ENCODE measurements around the gene STK38L. TPM values are rescaled to one million over a fixed set of nuclear protein-coding genes. Genes with fewer than 3 reads are reported as not detected.

The STK38L gene
- total and polyA plus RNA-seq, 2 donors (not counting 1 experiment from before 2014, with no cell fraction given), result 16.5 to 19.9 TPM

DNA sequence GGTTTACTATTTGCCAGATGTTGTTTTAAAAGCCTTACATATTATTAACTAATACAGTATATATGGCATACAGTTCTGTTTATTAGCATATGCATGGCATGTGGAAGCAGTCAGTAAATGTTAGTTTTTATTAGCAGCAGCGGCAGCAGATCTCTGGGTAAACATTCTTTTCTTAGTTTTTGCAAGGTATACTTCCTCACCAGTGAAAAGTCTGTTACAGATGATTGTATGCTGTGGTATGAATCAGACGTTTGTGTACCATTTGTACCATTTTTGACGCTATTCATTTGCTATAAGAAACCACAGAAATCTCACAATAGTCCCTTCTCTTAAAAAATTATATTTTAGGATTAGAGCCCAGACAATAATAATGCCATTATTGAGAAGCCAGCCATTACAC lies 17.8 kb downstream of the STK38L start:
- Histone ChIP-seq H3K9me3 (ENCODE audit: control insufficient read depth, insufficient read depth, low read depth, low read length) (no peaks in the 10 kb centered on the region), H3K9ac (ENCODE audit: insufficient read depth, low read length) (no peak overlapping the region), H3K4me3 (replicated peaks in 1 of 4; ENCODE audit: control extremely low read depth in 1 of 4, insufficient read depth in 1 of 4, low read depth in 3 of 4, low read length in 4 of 4) (no peak overlapping the region), H3K79me2 (ENCODE audit: control insufficient read depth, insufficient read depth, low read length) (no peaks in the 10 kb centered on the region), H3K27me3 (ENCODE audit: control insufficient read depth, insufficient read depth, low read length) (no peaks in the 10 kb centered on the region), H4K20me1 (ENCODE audit: control insufficient read depth, extremely low read depth, insufficient read depth, low read length) (no peaks in the 10 kb centered on the region), H3K36me3 (ENCODE audit: control insufficient read depth, insufficient read depth, low read length) (no peaks in the 10 kb centered on the region), H3K4me2 (ENCODE audit: extremely low read depth, insufficient read depth, low read length) (no peak overlapping the region), H3K27ac (ENCODE audit: insufficient read depth, low read length) (no peak overlapping the region), H3K4me1 (ENCODE audit: control insufficient read depth, extremely low read depth, insufficient read depth, low read length) (peaks cover 3% of the 10 kb centered on the region), H2AFZ (ENCODE audit: low read length) (no peak overlapping the region)
- TF ChIP-seq EZH2 (IDR thresholded peaks at IDR 0.05; ENCODE audit: low read length, missing control alignments), result no peak
- TF ChIP-seq CTCF (conservative IDR thresholded peaks at IDR 0.05 in 1 of 2, IDR thresholded peaks at IDR 0.05 in 1 of 2; ENCODE audit: low read depth in 1 of 2, low read length in 2 of 2), result no peak
- DNase-seq (ENCODE audit: low read depth in 2 of 2), result peak; percentile 18 to 58

GRCh38 chr12:27270148-27270547 lies 26.1 kb downstream of the STK38L start:
- no peaks in the 10 kb centered on the region for H3K9me3 ChIP-seq (ENCODE audit: control insufficient read depth, insufficient read depth, low read depth, low read length)
- no peak overlapping the region for H3K4me2 ChIP-seq (ENCODE audit: extremely low read depth, insufficient read depth, low read length)
- no peaks in the 10 kb centered on the region for H3K27me3 ChIP-seq (ENCODE audit: control insufficient read depth, insufficient read depth, low read length)
- TF ChIP-seq EZH2 (IDR thresholded peaks at IDR 0.05; ENCODE audit: low read length, missing control alignments) (no peak), CTCF (conservative IDR thresholded peaks at IDR 0.05 in 1 of 2, IDR thresholded peaks at IDR 0.05 in 1 of 2; ENCODE audit: low read depth in 1 of 2, low read length in 2 of 2) (no peak)
- no peak overlapping the region for H3K4me3 ChIP-seq (replicated peaks in 1 of 4; ENCODE audit: control extremely low read depth in 1 of 4, insufficient read depth in 1 of 4, low read depth in 3 of 4, low read length in 4 of 4)
- H3K79me2 ChIP-seq (ENCODE audit: control insufficient read depth, insufficient read depth, low read length), result no peaks in the 10 kb centered on the region
- H2AFZ ChIP-seq (ENCODE audit: low read length), result no peak overlapping the region
- no peaks in the 10 kb centered on the region for H3K4me1 ChIP-seq (ENCODE audit: control insufficient read depth, extremely low read depth, insufficient read depth, low read length)
- H3K27ac ChIP-seq (ENCODE audit: insufficient read depth, low read length), result no peak overlapping the region
- no peaks in the 10 kb centered on the region for H3K36me3 ChIP-seq (ENCODE audit: control insufficient read depth, insufficient read depth, low read length)
- DNase-seq (ENCODE audit: low read depth in 2 of 2), result no peak
- no peaks in the 10 kb centered on the region for H4K20me1 ChIP-seq (ENCODE audit: control insufficient read depth, extremely low read depth, insufficient read depth, low read length)
- H3K9ac ChIP-seq (ENCODE audit: insufficient read depth, low read length), result no peak overlapping the region

- Histone ChIP-seq H3K27me3 (ENCODE audit: control insufficient read depth, insufficient read depth, low read length) (no peaks in the 10 kb centered on the region), H3K9ac (ENCODE audit: insufficient read depth, low read length) (no peak overlapping the region), H3K4me2 (ENCODE audit: extremely low read depth, insufficient read depth, low read length) (no peak overlapping the region), H3K79me2 (ENCODE audit: control insufficient read depth, insufficient read depth, low read length) (no peaks in the 10 kb centered on the region), H3K36me3 (ENCODE audit: control insufficient read depth, insufficient read depth, low read length) (no peaks in the 10 kb centered on the region), H3K4me1 (ENCODE audit: control insufficient read depth, extremely low read depth, insufficient read depth, low read length) (no peaks in the 10 kb centered on the region), H2AFZ (ENCODE audit: low read length) (no peak overlapping the region), H3K4me3 (replicated peaks in 1 of 4; ENCODE audit: control extremely low read depth in 1 of 4, insufficient read depth in 1 of 4, low read depth in 3 of 4, low read length in 4 of 4) (no peak overlapping the region), H3K9me3 (ENCODE audit: control insufficient read depth, insufficient read depth, low read depth, low read length) (no peaks in the 10 kb centered on the region), H3K27ac (ENCODE audit: insufficient read depth, low read length) (no peak overlapping the region), H4K20me1 (ENCODE audit: control insufficient read depth, extremely low read depth, insufficient read depth, low read length) (no peaks in the 10 kb centered on the region)
- no peak for DNase-seq (ENCODE audit: low read depth in 2 of 2)
- TF ChIP-seq EZH2 (IDR thresholded peaks at IDR 0.05; ENCODE audit: low read length, missing control alignments) (no peak), CTCF (conservative IDR thresholded peaks at IDR 0.05 in 1 of 2, IDR thresholded peaks at IDR 0.05 in 1 of 2; ENCODE audit: low read depth in 1 of 2, low read length in 2 of 2) (no peak)
Measured at GRCh38 chr12:27271206-27271605, 27.1 kb downstream of the STK38L start.

All from fibroblast of lung (primary cell).